HepG2 (cell line): ENCODE results near the gene N4BP2.

ENCODE experiments used
- ELF4 ChIP-seq: sonication (generic); formaldehyde crosslinking; IDR thresholded peaks from 2 replicates; pipeline ENCODE4 v1.5.0; 2020; ENCODE audit warnings: missing genetic modification reagents, mild to moderate bottlenecking, moderate library complexity, borderline replicate concordance
- HNRNPH1 ChIP-seq: fragments of 200-400 bp; formaldehyde crosslinking; optimal IDR thresholded peaks from 2 replicates; pipeline ENCODE3; 2017; ENCODE audit warnings: mild to moderate bottlenecking, low read depth, low read length
- KLF16 ChIP-seq, 2 experiments: sonication (generic) in 1 of 2; formaldehyde crosslinking in 1 of 2; IDR thresholded peaks; 2 replicates each; pipeline versions ENCODE4 v1.6.1 to v1.8.0; 2016 to 2023; ENCODE audit warnings: missing genetic modification reagents in 2 of 2, missing compliant biosample characterization in 1 of 2
- POLR2AphosphoS5 ChIP-seq: IDR thresholded peaks from 2 replicates; pipeline ENCODE4 v1.6.1; 2012; ENCODE audit warnings: low read depth, low read length
- PRMT3 ChIP-seq: sonication (generic); formaldehyde crosslinking; IDR thresholded peaks from 2 replicates; pipeline ENCODE4 v1.8.1; 2022; ENCODE audit warnings: low read depth, mild to moderate bottlenecking, moderate library complexity, missing genetic modification reagents, borderline replicate concordance
- SIN3A ChIP-seq: IDR thresholded peaks from 2 replicates; pipeline ENCODE4 v1.6.1; 2011; ENCODE audit warnings: low read depth, mild to moderate bottlenecking, control low read depth, low read length, borderline replicate concordance
- SMC3 ChIP-seq: IDR thresholded peaks from 2 replicates; pipeline ENCODE4 v1.6.1; 2011; ENCODE audit warnings: low read length, improper control_type of control experiment
- TAF1 ChIP-seq: sonication (generic); formaldehyde crosslinking; IDR thresholded peaks from 2 replicates; pipeline ENCODE4 v1.4.0; 2020; ENCODE audit warnings: missing genetic modification reagents
- YY1 ChIP-seq: IDR thresholded peaks from 2 replicates; pipeline ENCODE4 v1.6.1; 2011; ENCODE audit warnings: low read length, low read depth, moderate library complexity, mild to moderate bottlenecking; ENCODE audit not compliant: insufficient read depth, insufficient replicate concordance
- ZNF12 ChIP-seq: sonication (generic); formaldehyde crosslinking; IDR thresholded peaks from 2 replicates; pipeline ENCODE4 v1.5.0; 2020; ENCODE audit warnings: missing genetic modification reagents
- TF ChIP-seq, protein P1 (sequence below): sonication (generic); formaldehyde crosslinking; IDR thresholded peaks from 2 replicates; pipeline ENCODE4 v1.5.0; 2020; ENCODE audit warnings: mild to moderate bottlenecking, missing genetic modification reagents, moderate library complexity
- TF ChIP-seq, protein P2 (sequence below): sonication (generic); formaldehyde crosslinking; IDR thresholded peaks from 2 replicates; pipeline ENCODE4 v1.4.0; 2020; ENCODE audit warnings: mild to moderate bottlenecking, missing genetic modification reagents
- TF ChIP-seq, protein P3 (sequence below): sonication (generic); formaldehyde crosslinking; IDR thresholded peaks from 2 replicates; pipeline ENCODE4 v1.8.0; 2022; ENCODE audit warnings: missing genetic modification reagents, mild to moderate bottlenecking, moderate library complexity, borderline replicate concordance
- TF ChIP-seq, protein P4 (sequence below): sonication (generic); formaldehyde crosslinking; IDR thresholded peaks from 2 replicates; pipeline ENCODE4 v1.4.0; 2020; ENCODE audit warnings: mild to moderate bottlenecking, missing genetic modification reagents

DNA sequence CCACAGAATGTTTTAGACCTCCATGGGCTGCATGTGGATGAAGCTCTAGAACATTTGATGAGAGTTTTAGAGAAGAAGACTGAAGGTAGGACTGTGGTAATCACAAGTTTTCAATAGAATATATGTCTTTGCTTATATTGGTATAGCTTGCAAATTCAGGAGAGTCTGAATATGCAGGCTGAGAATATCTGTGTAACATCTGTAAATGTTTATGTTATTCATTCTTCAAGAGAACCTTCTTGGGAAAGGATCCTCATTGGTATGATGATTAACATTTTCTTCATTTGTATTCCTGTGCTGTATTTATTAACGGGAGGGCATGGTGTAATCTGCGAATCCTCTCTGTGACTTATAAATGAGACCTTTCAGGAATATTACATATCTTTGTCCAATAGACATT is 88.1 kb downstream of the N4BP2 start:
- TF ChIP-seq YY1 (no peak), SMC3 (no peak), PRMT3 (no peak), SIN3A (no peak), ELF4 (CRISPR knock-in tag) (no peak), TAF1 (CRISPR knock-in tag) (no peak), KLF16 (CRISPR knock-in tag; IDR thresholded peaks at IDR 0.05) (no peak), HNRNPH1 (no peak), POLR2AphosphoS5 (no peak), ZNF12 (no peak)
- TF ChIP-seq, protein P1, sequence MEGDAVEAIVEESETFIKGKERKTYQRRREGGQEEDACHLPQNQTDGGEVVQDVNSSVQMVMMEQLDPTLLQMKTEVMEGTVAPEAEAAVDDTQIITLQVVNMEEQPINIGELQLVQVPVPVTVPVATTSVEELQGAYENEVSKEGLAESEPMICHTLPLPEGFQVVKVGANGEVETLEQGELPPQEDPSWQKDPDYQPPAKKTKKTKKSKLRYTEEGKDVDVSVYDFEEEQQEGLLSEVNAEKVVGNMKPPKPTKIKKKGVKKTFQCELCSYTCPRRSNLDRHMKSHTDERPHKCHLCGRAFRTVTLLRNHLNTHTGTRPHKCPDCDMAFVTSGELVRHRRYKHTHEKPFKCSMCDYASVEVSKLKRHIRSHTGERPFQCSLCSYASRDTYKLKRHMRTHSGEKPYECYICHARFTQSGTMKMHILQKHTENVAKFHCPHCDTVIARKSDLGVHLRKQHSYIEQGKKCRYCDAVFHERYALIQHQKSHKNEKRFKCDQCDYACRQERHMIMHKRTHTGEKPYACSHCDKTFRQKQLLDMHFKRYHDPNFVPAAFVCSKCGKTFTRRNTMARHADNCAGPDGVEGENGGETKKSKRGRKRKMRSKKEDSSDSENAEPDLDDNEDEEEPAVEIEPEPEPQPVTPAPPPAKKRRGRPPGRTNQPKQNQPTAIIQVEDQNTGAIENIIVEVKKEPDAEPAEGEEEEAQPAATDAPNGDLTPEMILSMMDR = no peak
- TF ChIP-seq, protein P2, sequence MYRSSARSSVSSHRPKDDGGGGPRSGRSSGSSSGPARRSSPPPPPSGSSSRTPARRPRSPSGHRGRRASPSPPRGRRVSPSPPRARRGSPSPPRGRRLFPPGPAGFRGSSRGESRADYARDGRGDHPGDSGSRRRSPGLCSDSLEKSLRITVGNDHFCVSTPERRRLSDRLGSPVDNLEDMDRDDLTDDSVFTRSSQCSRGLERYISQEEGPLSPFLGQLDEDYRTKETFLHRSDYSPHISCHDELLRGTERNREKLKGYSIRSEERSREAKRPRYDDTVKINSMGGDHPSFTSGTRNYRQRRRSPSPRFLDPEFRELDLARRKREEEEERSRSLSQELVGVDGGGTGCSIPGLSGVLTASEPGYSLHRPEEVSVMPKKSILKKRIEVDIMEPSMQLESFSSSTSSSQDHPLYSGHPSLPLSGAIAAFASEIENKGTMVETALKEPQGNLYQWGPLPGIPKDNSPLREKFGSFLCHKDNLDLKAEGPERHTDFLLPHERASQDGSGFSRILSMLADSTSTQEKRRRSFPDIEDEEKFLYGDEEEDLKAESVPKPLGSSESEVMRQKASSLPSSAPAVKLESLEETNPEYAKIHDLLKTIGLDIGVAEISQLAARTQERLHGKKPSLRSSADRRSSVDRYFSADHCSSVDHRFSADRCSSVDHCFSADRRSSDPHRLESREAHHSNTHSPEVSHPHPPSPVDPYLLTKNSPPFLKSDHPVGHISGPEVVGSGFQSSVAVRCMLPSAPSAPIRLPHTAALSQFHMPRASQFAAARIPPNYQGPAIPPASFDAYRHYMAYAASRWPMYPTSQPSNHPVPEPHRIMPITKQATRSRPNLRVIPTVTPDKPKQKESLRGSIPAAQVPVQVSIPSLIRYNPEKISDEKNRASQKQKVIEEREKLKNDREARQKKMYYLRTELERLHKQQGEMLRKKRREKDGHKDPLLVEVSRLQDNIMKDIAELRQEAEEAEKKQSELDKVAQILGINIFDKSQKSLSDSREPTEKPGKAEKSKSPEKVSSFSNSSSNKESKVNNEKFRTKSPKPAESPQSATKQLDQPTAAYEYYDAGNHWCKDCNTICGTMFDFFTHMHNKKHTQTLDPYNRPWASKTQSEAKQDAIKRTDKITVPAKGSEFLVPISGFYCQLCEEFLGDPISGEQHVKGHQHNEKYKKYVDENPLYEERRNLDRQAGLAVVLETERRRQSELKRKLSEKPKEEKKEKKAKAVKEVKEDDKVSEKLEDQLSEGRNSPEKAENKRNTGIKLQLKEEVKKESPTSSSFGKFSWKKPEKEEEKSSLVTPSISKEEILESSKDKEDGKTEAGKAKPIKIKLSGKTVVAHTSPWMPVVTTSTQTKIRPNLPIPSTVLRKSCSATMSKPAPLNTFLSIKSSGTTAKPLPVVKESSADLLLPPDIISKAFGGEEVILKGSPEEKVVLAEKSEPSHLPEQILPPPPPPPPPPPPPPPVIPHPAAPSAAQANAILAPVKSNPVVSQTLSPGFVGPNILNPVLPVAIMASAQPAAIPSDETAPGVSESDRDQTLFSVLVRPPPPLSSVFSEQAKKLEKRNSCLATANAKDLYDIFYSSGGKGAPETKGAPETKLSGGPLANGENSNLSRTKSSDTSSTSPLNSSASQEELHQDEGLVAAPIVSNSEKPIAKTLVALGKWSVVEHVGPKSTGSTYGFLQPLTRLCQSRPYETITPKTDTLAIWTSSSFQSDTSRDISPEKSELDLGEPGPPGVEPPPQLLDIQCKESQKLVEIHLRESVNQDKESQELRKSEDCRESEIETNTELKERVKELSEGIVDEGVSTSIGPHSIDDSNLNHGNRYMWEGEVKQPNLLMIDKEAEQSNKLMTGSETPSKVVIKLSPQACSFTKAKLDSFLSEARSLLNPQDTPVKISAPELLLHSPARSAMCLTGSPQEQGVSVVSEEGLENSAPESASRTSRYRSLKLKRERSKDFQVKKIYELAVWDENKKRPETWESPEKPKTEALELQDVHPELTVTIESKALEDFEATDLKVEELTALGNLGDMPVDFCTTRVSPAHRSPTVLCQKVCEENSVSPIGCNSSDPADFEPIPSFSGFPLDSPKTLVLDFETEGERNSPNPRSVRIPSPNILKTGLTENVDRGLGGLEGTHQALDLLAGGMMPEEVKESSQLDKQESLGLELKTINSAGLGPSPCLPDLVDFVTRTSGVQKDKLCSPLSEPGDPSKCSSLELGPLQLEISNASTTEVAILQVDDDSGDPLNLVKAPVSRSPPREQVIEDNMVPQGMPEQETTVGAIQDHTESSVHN (CRISPR knock-in tag) = no peak
- TF ChIP-seq, protein P3, sequence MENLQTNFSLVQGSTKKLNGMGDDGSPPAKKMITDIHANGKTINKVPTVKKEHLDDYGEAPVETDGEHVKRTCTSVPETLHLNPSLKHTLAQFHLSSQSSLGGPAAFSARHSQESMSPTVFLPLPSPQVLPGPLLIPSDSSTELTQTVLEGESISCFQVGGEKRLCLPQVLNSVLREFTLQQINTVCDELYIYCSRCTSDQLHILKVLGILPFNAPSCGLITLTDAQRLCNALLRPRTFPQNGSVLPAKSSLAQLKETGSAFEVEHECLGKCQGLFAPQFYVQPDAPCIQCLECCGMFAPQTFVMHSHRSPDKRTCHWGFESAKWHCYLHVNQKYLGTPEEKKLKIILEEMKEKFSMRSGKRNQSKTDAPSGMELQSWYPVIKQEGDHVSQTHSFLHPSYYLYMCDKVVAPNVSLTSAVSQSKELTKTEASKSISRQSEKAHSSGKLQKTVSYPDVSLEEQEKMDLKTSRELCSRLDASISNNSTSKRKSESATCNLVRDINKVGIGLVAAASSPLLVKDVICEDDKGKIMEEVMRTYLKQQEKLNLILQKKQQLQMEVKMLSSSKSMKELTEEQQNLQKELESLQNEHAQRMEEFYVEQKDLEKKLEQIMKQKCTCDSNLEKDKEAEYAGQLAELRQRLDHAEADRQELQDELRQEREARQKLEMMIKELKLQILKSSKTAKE (CRISPR knock-in tag) = no peak
- TF ChIP-seq, protein P4, sequence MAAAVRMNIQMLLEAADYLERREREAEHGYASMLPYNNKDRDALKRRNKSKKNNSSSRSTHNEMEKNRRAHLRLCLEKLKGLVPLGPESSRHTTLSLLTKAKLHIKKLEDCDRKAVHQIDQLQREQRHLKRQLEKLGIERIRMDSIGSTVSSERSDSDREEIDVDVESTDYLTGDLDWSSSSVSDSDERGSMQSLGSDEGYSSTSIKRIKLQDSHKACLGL (CRISPR knock-in tag) = no peak
